Calu3 (cell line): Measurements from ENCODE around the gene LAMC3. TPM values are rescaled to one million over a fixed set of nuclear protein-coding genes. Genes with fewer than 3 reads are reported as not detected.

Experiments used
- BruUV-seq: library from RNA; stranded (reverse); fragments of 400-500 nt; replicated peaks from 2 replicates; lab custom pipeline; 2021; lab: Mats Ljungman, UMichigan
- CTCF ChIA-PET: fragments of 300-600 bp; sonication (Branson Sonifier 250); formaldehyde crosslinking; loops from one replicate; lab custom pipeline; 2022; ENCODE audit warnings: antibody characterized with exemption; lab: Charles Lee
- DNase-seq: peaks from one replicate; pipeline ENCODE4 v3.0.0; 2022
- H3K27ac Mint-ChIP-seq: one replicate; pipeline ENCODE4 v1.8.0; 2022; ENCODE audit warnings: mixed read lengths; ENCODE audit not compliant: unreplicated experiment
- H3K27me3 Mint-ChIP-seq: one replicate; pipeline ENCODE4 v1.8.0; 2022; ENCODE audit warnings: mixed read lengths; ENCODE audit not compliant: unreplicated experiment
- H3K36me3 Mint-ChIP-seq: one replicate; pipeline ENCODE4 v1.8.0; 2022; ENCODE audit warnings: mild to moderate bottlenecking, moderate library complexity, mixed read lengths; ENCODE audit not compliant: insufficient read depth, unreplicated experiment
- H3K4me1 Mint-ChIP-seq: one replicate; pipeline ENCODE4 v1.8.0; 2022; ENCODE audit warnings: mild to moderate bottlenecking, low read depth, mixed read lengths; ENCODE audit not compliant: unreplicated experiment
- H3K4me3 Mint-ChIP-seq: one replicate; pipeline ENCODE4 v1.8.0; 2022; ENCODE audit warnings: mild to moderate bottlenecking, low read depth, moderate library complexity, mixed read lengths; ENCODE audit not compliant: unreplicated experiment
- H3K9me3 Mint-ChIP-seq: one replicate; pipeline ENCODE4 v1.8.0; 2022; ENCODE audit warnings: low read depth, mixed read lengths; ENCODE audit not compliant: unreplicated experiment
- intact Hi-C: fragments of 100-400 bp; cut with micrococcal nuclease; formaldehyde crosslinking; loops from one replicate; pipeline ENCODE4 v1.10.0; 2022; ENCODE audit not compliant: unreplicated experiment
- total RNA-seq: library from RNA; stranded (reverse); gene quantifications from 2 replicates; pipeline ENCODE4 v1.2.3, GENCODE V29; 2022
- TF ChIP-seq, protein P1 (sequence below): fragments of 200-600 bp; IDR thresholded peaks from one replicate; pipeline ENCODE4 v1.8.0; 2022; ENCODE audit warnings: antibody characterized with exemption; ENCODE audit not compliant: unreplicated experiment

LAMC3 gene
- total RNA-seq, 1 experiment from 2014 or later, result not detected

DNA sequence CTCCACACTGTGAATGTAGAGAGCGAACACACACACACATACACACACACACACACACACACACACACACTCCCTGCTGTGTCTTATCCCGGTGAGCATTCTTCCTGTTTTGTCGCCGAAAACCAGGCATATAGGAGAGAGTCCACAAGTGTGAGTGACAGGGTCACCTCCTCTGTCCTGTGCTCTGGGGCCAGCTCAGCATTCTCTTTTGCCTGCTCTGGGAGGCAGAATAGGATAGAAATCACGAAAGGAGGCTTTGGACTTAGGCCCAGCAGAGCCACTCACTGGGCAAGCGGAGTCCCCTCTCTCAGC, 3.0 kb downstream of the LAMC3 start:
- Mint-ChIP-seq H3K27ac (no peak overlapping the region), H3K9me3 (no peaks in the 10 kb centered on the region), H3K27me3 (peaks cover 61% of the 10 kb centered on the region), H3K36me3 (no peaks in the 10 kb centered on the region), H3K4me3 (no peak overlapping the region), H3K4me1 (no peaks in the 10 kb centered on the region)
- BruUV-seq, result no TSS peak
- intact Hi-C loops, result no loop called here
- no peak for DNase-seq
- TF ChIP-seq, protein P1, sequence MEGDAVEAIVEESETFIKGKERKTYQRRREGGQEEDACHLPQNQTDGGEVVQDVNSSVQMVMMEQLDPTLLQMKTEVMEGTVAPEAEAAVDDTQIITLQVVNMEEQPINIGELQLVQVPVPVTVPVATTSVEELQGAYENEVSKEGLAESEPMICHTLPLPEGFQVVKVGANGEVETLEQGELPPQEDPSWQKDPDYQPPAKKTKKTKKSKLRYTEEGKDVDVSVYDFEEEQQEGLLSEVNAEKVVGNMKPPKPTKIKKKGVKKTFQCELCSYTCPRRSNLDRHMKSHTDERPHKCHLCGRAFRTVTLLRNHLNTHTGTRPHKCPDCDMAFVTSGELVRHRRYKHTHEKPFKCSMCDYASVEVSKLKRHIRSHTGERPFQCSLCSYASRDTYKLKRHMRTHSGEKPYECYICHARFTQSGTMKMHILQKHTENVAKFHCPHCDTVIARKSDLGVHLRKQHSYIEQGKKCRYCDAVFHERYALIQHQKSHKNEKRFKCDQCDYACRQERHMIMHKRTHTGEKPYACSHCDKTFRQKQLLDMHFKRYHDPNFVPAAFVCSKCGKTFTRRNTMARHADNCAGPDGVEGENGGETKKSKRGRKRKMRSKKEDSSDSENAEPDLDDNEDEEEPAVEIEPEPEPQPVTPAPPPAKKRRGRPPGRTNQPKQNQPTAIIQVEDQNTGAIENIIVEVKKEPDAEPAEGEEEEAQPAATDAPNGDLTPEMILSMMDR, result no peak
- CTCF ChIA-PET, result interaction anchor here (0.8 kb wide), 1 partner anchor 22 kb away, joined by 3 read pairs; no protein-coding TSS in a partner anchor

DNA sequence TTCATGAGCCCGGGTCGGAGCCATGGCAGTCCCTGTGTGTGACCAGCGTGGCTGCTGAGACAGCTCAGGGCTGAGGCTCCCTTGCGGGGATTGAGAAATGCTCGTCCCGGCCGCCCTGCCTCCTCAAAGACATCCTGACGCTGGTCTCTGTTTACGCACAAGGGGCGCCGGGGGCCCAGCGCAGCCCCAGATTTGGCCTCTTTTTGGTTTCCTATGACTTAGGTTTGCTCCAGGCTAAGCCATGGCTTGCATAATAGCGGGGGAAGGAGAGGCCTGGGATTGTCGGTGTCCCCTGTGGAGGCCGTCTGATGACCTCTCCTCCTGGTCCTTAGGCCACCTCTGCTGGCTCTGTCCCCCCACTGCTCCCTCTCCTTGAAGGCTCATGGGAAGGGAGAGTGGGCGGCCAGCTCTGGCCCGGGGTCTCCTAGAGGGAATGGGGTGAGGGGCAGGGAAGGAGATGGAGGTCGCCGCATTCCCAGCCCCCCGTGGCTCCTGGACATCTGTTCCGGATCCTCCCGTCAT, 3.5 kb downstream of the LAMC3 start:
- no TSS peak for BruUV-seq
- CTCF ChIA-PET, result interaction anchor here (0.8 kb wide), 1 partner anchor 22 kb away, joined by 3 read pairs; no protein-coding TSS in a partner anchor
- DNase-seq, result no peak
- no peak overlapping the region for H3K27ac Mint-ChIP-seq
- H3K4me3 Mint-ChIP-seq, result no peak overlapping the region
- TF ChIP-seq, protein P1, result no peak
- H3K27me3 Mint-ChIP-seq, result peaks cover 63% of the 10 kb centered on the region
- no peaks in the 10 kb centered on the region for H3K36me3 Mint-ChIP-seq
- intact Hi-C loops, result no loop called here
- H3K4me1 Mint-ChIP-seq, result no peaks in the 10 kb centered on the region
- H3K9me3 Mint-ChIP-seq, result no peaks in the 10 kb centered on the region

DNA sequence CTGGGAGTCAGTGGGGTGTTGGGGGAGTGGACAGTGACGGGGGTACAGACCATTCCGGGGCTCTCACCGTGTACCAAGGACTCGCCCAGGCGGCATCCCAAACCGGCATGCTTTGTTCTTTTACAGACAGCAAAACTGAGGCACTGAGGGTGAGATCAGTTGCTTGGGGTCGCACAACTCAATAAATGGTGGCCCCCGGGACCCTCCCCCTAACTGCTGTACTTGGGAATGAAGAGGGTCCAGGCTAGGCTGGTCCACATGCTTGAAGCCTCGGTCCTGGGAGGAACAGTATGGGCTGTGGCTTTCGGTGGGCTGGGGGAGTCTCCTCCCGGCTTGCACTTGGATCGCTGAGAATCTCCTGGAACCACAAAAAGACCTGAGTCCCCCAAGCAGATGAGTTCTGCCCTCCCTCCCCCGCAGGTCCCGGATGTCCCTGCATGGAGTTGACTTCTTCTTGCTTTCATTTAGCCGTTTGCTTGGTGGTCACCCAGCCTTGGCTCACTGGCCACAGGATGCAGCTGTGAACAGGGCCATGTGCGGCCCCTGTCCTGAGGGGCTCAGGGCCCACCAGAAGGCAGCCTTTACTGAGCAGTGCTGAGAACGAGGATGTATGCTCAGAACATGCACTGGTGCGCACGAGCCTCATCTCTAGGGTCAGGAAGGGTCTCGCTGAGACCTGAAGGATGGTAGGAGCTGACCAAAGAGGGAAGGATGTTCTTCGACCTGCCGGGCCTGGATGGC, 4.2 kb downstream of the LAMC3 start:
- H3K9me3 Mint-ChIP-seq, result no peaks in the 10 kb centered on the region
- no peaks in the 10 kb centered on the region for H3K4me1 Mint-ChIP-seq
- H3K27me3 Mint-ChIP-seq, result peaks cover 66% of the 10 kb centered on the region
- no peak overlapping the region for H3K4me3 Mint-ChIP-seq
- no TSS peak for BruUV-seq
- CTCF ChIA-PET, result no interaction called here
- H3K27ac Mint-ChIP-seq, result no peak overlapping the region
- TF ChIP-seq, protein P1, result no peak
- no peak for DNase-seq
- H3K36me3 Mint-ChIP-seq, result no peaks in the 10 kb centered on the region
- intact Hi-C loops, result no loop called here

DNA sequence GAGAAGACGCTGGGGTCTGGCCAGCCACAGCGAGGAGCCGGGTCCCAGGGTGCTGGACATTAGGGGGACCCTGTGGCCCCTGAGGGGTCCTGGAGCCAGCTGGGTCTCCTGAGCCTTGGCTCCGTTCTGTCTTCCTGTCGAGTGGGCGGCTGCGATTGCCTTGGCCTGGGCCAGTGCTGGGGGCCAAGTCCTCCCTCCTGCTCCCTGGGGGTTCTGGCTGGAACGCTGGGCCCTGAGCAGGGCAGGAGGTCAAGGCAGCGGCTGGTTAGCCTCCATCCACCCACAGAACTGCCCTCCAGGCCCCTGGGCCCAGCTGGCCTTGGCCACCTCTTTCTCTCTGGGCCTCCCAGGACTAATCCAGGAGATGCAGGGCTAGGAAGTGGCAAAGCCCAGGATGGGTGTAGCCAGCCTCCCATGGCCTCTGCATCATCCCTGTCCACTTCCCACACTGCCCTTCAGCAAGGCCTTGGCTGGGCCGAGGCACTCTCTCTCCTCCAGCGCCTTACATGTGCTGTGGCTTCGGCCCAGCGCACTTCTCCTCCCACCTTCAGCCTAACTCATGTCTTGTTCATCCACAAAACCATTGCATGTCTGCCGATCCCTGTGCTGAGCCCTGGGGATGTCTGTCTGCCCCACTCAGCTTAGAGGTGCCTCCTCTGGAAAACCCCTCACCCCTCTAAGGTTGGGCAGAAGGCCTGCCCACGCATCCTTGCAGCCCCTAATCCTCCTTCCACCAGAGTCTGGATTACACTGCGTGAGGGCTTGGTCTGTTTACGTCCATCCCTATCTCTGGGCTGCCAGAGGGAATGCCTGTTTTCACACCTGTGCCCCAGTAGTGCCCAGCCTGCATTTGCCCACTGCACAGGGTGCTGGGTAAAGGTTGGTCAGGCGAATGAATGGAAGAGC, 5.0 kb downstream of the LAMC3 start:
- no peaks in the 10 kb centered on the region for H3K36me3 Mint-ChIP-seq
- no peaks in the 10 kb centered on the region for H3K4me1 Mint-ChIP-seq
- H3K9me3 Mint-ChIP-seq, result no peaks in the 10 kb centered on the region
- CTCF ChIA-PET, result no interaction called here
- TF ChIP-seq, protein P1, result no peak
- no peak overlapping the region for H3K27ac Mint-ChIP-seq
- H3K4me3 Mint-ChIP-seq, result no peak overlapping the region
- DNase-seq, result no peak
- H3K27me3 Mint-ChIP-seq, result peaks cover 74% of the 10 kb centered on the region
- intact Hi-C loops, result no loop called here
- no TSS peak for BruUV-seq
